Skeletal muscle satellite cell (primary cell): ENCODE measurements around the gene ARHGDIB.

Experiments
- H3K27me3 ChIP-seq: 2 replicates; pipeline ENCODE4 v1.7.0; 2013; ENCODE audit warnings: low read length; ENCODE audit not compliant: control insufficient read depth, insufficient read depth
- H3K36me3 ChIP-seq: 2 replicates; pipeline ENCODE4 v1.7.0; 2013; ENCODE audit warnings: mild to moderate bottlenecking, control low read depth, low read length; ENCODE audit not compliant: insufficient read depth
- H3K4me1 ChIP-seq: 2 replicates; pipeline ENCODE4 v1.7.0; 2013; ENCODE audit warnings: low read length; ENCODE audit not compliant: control insufficient read depth, insufficient read depth
- H3K4me2 ChIP-seq: 2 replicates; pipeline ENCODE4 v1.7.0; 2013; ENCODE audit warnings: mild to moderate bottlenecking, low read length
- H3K4me3 ChIP-seq: 2 replicates; pipeline ENCODE4 v1.7.0; 2013; ENCODE audit warnings: low read length
- H3K9ac ChIP-seq: 2 replicates; pipeline ENCODE4 v1.7.0; 2013; ENCODE audit warnings: mild to moderate bottlenecking, low read depth, low read length, moderate library complexity
- H3K9me3 ChIP-seq: replicated peaks from 2 replicates; pipeline ENCODE4 v1.7.0; 2013; ENCODE audit warnings: mild to moderate bottlenecking, control low read depth, low read length

The ARHGDIB gene

GRCh38 chr12:14924541-14924940 is 36.9 kb downstream of the ARHGDIB start:
- Histone ChIP-seq H3K4me2 (no peak overlapping the region), H3K27me3 (no peaks in the 10 kb centered on the region), H3K9ac (no peak overlapping the region), H3K9me3 (no peaks in the 10 kb centered on the region), H3K4me3 (no peak overlapping the region), H3K36me3 (no peaks in the 10 kb centered on the region), H3K4me1 (peaks cover 7% of the 10 kb centered on the region)

- H3K4me1 ChIP-seq = peaks cover 1% of the 10 kb centered on the region
- H3K9ac ChIP-seq = no peak overlapping the region
- no peak overlapping the region for H3K4me3 ChIP-seq
- no peaks in the 10 kb centered on the region for H3K27me3 ChIP-seq
- H3K9me3 ChIP-seq = no peaks in the 10 kb centered on the region
- no peaks in the 10 kb centered on the region for H3K36me3 ChIP-seq
- no peak overlapping the region for H3K4me2 ChIP-seq
Observed at GRCh38 chr12:14923944-14924343, 37.5 kb downstream of the ARHGDIB start.

- H3K9me3 ChIP-seq = no peaks in the 10 kb centered on the region
- no peaks in the 10 kb centered on the region for H3K4me1 ChIP-seq
- no peak overlapping the region for H3K4me2 ChIP-seq
- H3K4me3 ChIP-seq = no peak overlapping the region
- H3K27me3 ChIP-seq = no peaks in the 10 kb centered on the region
- H3K36me3 ChIP-seq = no peaks in the 10 kb centered on the region
- H3K9ac ChIP-seq = no peak overlapping the region
Observed at GRCh38 chr12:14921218-14921617, 40.2 kb downstream of the ARHGDIB start.

- Histone ChIP-seq H3K4me3 (no peak overlapping the region), H3K9me3 (no peaks in the 10 kb centered on the region), H3K36me3 (no peaks in the 10 kb centered on the region), H3K9ac (no peak overlapping the region), H3K4me1 (no peaks in the 10 kb centered on the region), H3K27me3 (no peaks in the 10 kb centered on the region), H3K4me2 (no peak overlapping the region)
Observed at GRCh38 chr12:14920475-14921126, 40.8 kb downstream of the ARHGDIB start.

- H3K4me3 ChIP-seq = no peak overlapping the region
Observed at GRCh38 chr12:14919455-14919854, 41.9 kb downstream of the ARHGDIB start.

GRCh38 chr12:14915736-14916135 is 45.7 kb downstream of the ARHGDIB start:
- no peaks in the 10 kb centered on the region for H3K4me1 ChIP-seq
- no peaks in the 10 kb centered on the region for H3K27me3 ChIP-seq
- no peak overlapping the region for H3K4me3 ChIP-seq
- no peaks in the 10 kb centered on the region for H3K9me3 ChIP-seq
- no peak overlapping the region for H3K4me2 ChIP-seq
- H3K9ac ChIP-seq = no peak overlapping the region
- H3K36me3 ChIP-seq = no peaks in the 10 kb centered on the region

More at GRCh38 chr12:14919455-14919854, 41.9 kb downstream of the ARHGDIB start:
- Histone ChIP-seq H3K4me2 (no peak overlapping the region), H3K36me3 (no peaks in the 10 kb centered on the region), H3K9ac (no peak overlapping the region), H3K9me3 (no peaks in the 10 kb centered on the region), H3K4me1 (no peaks in the 10 kb centered on the region), H3K27me3 (no peaks in the 10 kb centered on the region)

GRCh38 chr12:14913381-14913781 is 48.0 kb downstream of the ARHGDIB start:
- Histone ChIP-seq H3K4me2 (no peak overlapping the region), H3K9ac (no peak overlapping the region), H3K36me3 (no peaks in the 10 kb centered on the region), H3K4me3 (no peak overlapping the region), H3K9me3 (no peaks in the 10 kb centered on the region), H3K4me1 (peaks cover 8% of the 10 kb centered on the region), H3K27me3 (no peaks in the 10 kb centered on the region)

GRCh38 chr12:14911131-14911530 is 50.3 kb downstream of the ARHGDIB start:
- no peaks in the 10 kb centered on the region for H3K36me3 ChIP-seq
- H3K4me3 ChIP-seq = no peak overlapping the region
- H3K4me2 ChIP-seq = no peak overlapping the region
- peaks cover 8% of the 10 kb centered on the region for H3K4me1 ChIP-seq
- H3K9me3 ChIP-seq = no peaks in the 10 kb centered on the region
- no peak overlapping the region for H3K9ac ChIP-seq
- no peaks in the 10 kb centered on the region for H3K27me3 ChIP-seq

- no peak overlapping the region for H3K9ac ChIP-seq
- no peak overlapping the region for H3K4me2 ChIP-seq
- H3K36me3 ChIP-seq = no peaks in the 10 kb centered on the region
- peaks cover 8% of the 10 kb centered on the region for H3K4me1 ChIP-seq
- no peak overlapping the region for H3K4me3 ChIP-seq
- no peaks in the 10 kb centered on the region for H3K27me3 ChIP-seq
- H3K9me3 ChIP-seq = no peaks in the 10 kb centered on the region
Observed at GRCh38 chr12:14910090-14910915, 51.1 kb downstream of the ARHGDIB start.

- Histone ChIP-seq H3K4me3 (no peak overlapping the region), H3K27me3 (no peaks in the 10 kb centered on the region), H3K4me2 (no peak overlapping the region), H3K9me3 (no peaks in the 10 kb centered on the region), H3K9ac (no peak overlapping the region), H3K36me3 (no peaks in the 10 kb centered on the region), H3K4me1 (peaks cover 8% of the 10 kb centered on the region)
Observed at GRCh38 chr12:14907953-14908352, 53.4 kb downstream of the ARHGDIB start.

- Histone ChIP-seq H3K4me3 (no peak overlapping the region), H3K4me1 (peaks cover 8% of the 10 kb centered on the region), H3K36me3 (no peaks in the 10 kb centered on the region), H3K4me2 (no peak overlapping the region), H3K9ac (no peak overlapping the region), H3K27me3 (no peaks in the 10 kb centered on the region), H3K9me3 (no peaks in the 10 kb centered on the region)
Observed at GRCh38 chr12:14906114-14906513, 55.3 kb downstream of the ARHGDIB start.
